Measurements from ENCODE around the gene ACTA2. TPM values are rescaled to one million over a fixed set of nuclear protein-coding genes. Genes with fewer than 3 reads are reported as not detected.

ACTA2 gene
- total RNA-seq, 1 donor from 2014 or later: 26.1 TPM

GRCh38 chr10:88982366-88982765 lies 29.8 kb upstream of the ACTA2 start:
- DNase-seq (ENCODE audit: low spot score in 2 of 2): no peak
- FAIRE-seq: no peak

GRCh38 chr10:88981435-88981834 lies 28.9 kb upstream of the ACTA2 start:
- no peak for FAIRE-seq
- DNase-seq (ENCODE audit: low spot score in 2 of 2): no peak

GRCh38 chr10:88980800-88981199 lies 28.2 kb upstream of the ACTA2 start:
- DNase-seq (ENCODE audit: low spot score in 2 of 2) (no peak), FAIRE-seq (no peak)

GRCh38 chr10:88980247-88980646 lies 27.7 kb upstream of the ACTA2 start:
- FAIRE-seq (no peak), DNase-seq (ENCODE audit: low spot score in 2 of 2) (no peak)

- DNase-seq (ENCODE audit: low spot score in 2 of 2) (no peak), FAIRE-seq (no peak)
These were observed 27.0 kb upstream of the ACTA2 start for GRCh38 chr10:88979603-88980002.

- no peak for FAIRE-seq
- DNase-seq (ENCODE audit: low spot score in 2 of 2): peak in 1 of 2 donors; percentile 8
These were observed 26.6 kb upstream of the ACTA2 start for GRCh38 chr10:88979153-88979562.

- no peak for FAIRE-seq
- no peak for DNase-seq (ENCODE audit: low spot score in 2 of 2)
These were observed 25.9 kb upstream of the ACTA2 start for GRCh38 chr10:88978463-88978862.

- FAIRE-seq: no peak
- no peak for DNase-seq (ENCODE audit: low spot score in 2 of 2)
These were observed 22.8 kb upstream of the ACTA2 start for GRCh38 chr10:88975377-88975720.

GRCh38 chr10:88974446-88975376 lies 22.1 kb upstream of the ACTA2 start:
- FAIRE-seq: no peak
- no peak for DNase-seq (ENCODE audit: low spot score in 2 of 2)

- FAIRE-seq (no peak), DNase-seq (ENCODE audit: low spot score in 2 of 2) (no peak)
These were observed 21.4 kb upstream of the ACTA2 start for GRCh38 chr10:88974012-88974411.

GRCh38 chr10:88971221-88972061 lies 18.9 kb upstream of the ACTA2 start:
- no peak for DNase-seq (ENCODE audit: low spot score in 2 of 2)
- FAIRE-seq: no peak

- FAIRE-seq: no peak
- DNase-seq (ENCODE audit: low spot score in 2 of 2): no peak
These were observed 15.8 kb upstream of the ACTA2 start for GRCh38 chr10:88968391-88968790.

GRCh38 chr10:88966797-88967196 lies 14.2 kb upstream of the ACTA2 start:
- DNase-seq (ENCODE audit: low spot score in 2 of 2) (no peak), FAIRE-seq (no peak)

- DNase-seq (ENCODE audit: low spot score in 2 of 2): no peak
- no peak for FAIRE-seq
These were observed 12.4 kb upstream of the ACTA2 start for GRCh38 chr10:88964869-88965415.

GRCh38 chr10:88964360-88964759 lies 11.8 kb upstream of the ACTA2 start:
- FAIRE-seq (no peak), DNase-seq (ENCODE audit: low spot score in 2 of 2) (no peak)

GRCh38 chr10:88963318-88963717 lies 10.7 kb upstream of the ACTA2 start:
- DNase-seq (ENCODE audit: low spot score in 2 of 2) (no peak), FAIRE-seq (no peak)

GRCh38 chr10:88962336-88962735 lies 9.8 kb upstream of the ACTA2 start:
- no peak for FAIRE-seq
- DNase-seq (ENCODE audit: low spot score in 2 of 2): no peak

- no peak for DNase-seq (ENCODE audit: low spot score in 2 of 2)
- FAIRE-seq: no peak
These were observed 8.7 kb upstream of the ACTA2 start for GRCh38 chr10:88961266-88961665.

GRCh38 chr10:88960802-88961201 lies 8.2 kb upstream of the ACTA2 start:
- DNase-seq (ENCODE audit: low spot score in 2 of 2): no peak
- FAIRE-seq: no peak

- no peak for FAIRE-seq
These were observed 6.1 kb upstream of the ACTA2 start for GRCh38 chr10:88958721-88959120.

GRCh38 chr10:88957381-88957780 lies 4.8 kb upstream of the ACTA2 start:
- DNase-seq (ENCODE audit: low spot score in 2 of 2) (no peak), FAIRE-seq (no peak)

More at GRCh38 chr10:88958721-88959120, 6.1 kb upstream of the ACTA2 start:
- DNase-seq (ENCODE audit: low spot score in 2 of 2): no peak

Measured in frontal cortex (tissue), 4 donors.